Activated naive CD8-positive, alpha-beta T cell (primary cell): Measurements from ENCODE around the gene CCDC89.
A peak's percentile ranks its signal among the peaks of the same experiment; 100 is the strongest.

Source experiments
- H3K27ac Mint-ChIP-seq: one replicate; pipeline ENCODE4 v1.8.0; 2021; ENCODE audit warnings: mixed read lengths
- H3K27me3 Mint-ChIP-seq: one replicate; pipeline ENCODE4 v1.8.0; 2021; ENCODE audit warnings: mixed read lengths
- H3K36me3 Mint-ChIP-seq: one replicate; pipeline ENCODE4 v1.8.0; 2021; ENCODE audit warnings: mixed read lengths
- H3K4me1 Mint-ChIP-seq: one replicate; pipeline ENCODE4 v1.8.0; 2021; ENCODE audit warnings: low read depth, mixed read lengths
- H3K4me3 Mint-ChIP-seq: one replicate; pipeline ENCODE4 v1.8.0; 2021; ENCODE audit warnings: mild to moderate bottlenecking, mixed read lengths
- H3K9me3 Mint-ChIP-seq: one replicate; pipeline ENCODE4 v1.8.0; 2021; ENCODE audit warnings: low read depth, mixed read lengths

The CCDC89 gene

DNA sequence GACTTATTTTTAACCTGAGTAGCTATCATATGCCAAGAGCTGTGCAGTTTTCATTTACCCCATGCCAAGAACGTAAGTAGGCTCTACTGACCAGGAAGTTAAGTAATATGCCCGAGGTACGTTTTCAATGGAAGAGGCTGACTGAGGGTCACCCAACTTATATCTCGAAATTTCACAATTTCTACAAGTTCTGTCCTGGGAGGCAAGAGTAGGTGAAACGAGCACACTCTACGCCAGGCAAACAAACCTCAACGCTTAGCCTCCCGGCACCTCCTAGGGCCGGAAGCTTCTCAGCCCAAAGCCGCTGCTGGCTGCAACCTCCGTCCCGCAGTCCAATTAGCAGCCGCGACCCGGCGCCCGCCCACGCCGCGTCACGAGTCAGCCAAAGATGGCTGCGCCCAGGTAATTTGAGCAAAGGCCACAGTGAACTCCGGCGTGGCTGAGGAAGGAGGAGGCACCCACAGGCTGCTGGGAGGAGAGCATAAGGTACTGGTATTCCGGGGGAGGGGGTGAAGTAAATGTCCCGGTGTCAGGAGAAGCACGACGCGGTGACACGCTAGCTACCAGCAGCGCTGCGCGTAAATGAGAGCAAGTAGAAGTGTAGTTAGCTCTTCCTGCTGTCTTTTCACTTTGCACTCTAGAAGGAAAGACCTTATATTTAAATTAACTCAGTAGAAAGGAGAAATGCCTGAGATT, 38.2 kb downstream of the CCDC89 start, which contains the start of gene TMEM126A:
Gene TMEM126A, plus strand, starts transcription at position 364 of the 696 bp plus-strand sequence. CDS start 2,289 bp downstream, outside the sequence.
- peak within 1 kb of the TSS; percentile 96 for H3K27ac Mint-ChIP-seq
- peak within 1 kb of the TSS; percentile 96 for H3K4me3 Mint-ChIP-seq
- peaks cover 29% of the 10 kb centered on the region for H3K4me1 Mint-ChIP-seq
- peaks cover 2% of the 10 kb centered on the region for H3K36me3 Mint-ChIP-seq
- H3K27me3 Mint-ChIP-seq: peaks cover 11% of the 10 kb centered on the region
- no peaks in the 10 kb centered on the region for H3K9me3 Mint-ChIP-seq

- Mint-ChIP-seq H3K4me1 (peaks cover 25% of the 10 kb centered on the region), H3K9me3 (no peaks in the 10 kb centered on the region), H3K4me3 (peak overlapping the region; percentile 96), H3K27me3 (peaks cover 11% of the 10 kb centered on the region), H3K27ac (peak overlapping the region; percentile 96), H3K36me3 (no peaks in the 10 kb centered on the region)
Observed at GRCh38 chr11:85647078-85647477, 38.9 kb downstream of the CCDC89 start.

DNA sequence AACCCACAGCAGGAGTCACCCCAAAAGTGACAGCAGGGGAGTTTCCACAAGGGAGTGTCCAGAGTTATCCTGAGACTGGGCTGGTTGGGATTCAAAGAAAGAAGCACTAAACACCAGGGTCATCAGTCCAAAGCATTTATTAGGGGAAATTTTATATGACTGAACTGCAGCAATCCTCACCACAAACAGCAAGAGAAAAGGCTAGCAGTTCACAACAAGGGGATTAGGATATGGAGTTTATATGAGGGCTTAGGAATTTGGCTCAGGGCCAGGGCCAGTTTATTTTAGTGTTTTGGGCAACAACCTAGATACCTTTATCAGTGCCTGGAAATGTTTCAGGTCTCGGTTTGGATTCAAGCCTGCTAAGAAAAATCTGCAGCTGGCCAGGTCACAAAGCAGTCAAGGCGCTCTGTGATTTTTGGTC, 42.8 kb downstream of the CCDC89 start:
- peaks cover 6% of the 10 kb centered on the region for H3K4me1 Mint-ChIP-seq
- peaks cover 11% of the 10 kb centered on the region for H3K27me3 Mint-ChIP-seq
- H3K9me3 Mint-ChIP-seq: no peaks in the 10 kb centered on the region
- H3K4me3 Mint-ChIP-seq: no peak overlapping the region
- peaks cover 6% of the 10 kb centered on the region for H3K36me3 Mint-ChIP-seq
- H3K27ac Mint-ChIP-seq: no peak overlapping the region

GRCh38 chr11:85634747-85635146, 51.2 kb downstream of the CCDC89 start:
- peaks cover 6% of the 10 kb centered on the region for H3K36me3 Mint-ChIP-seq

More at GRCh38 chr11:85634747-85635146, 51.2 kb downstream of the CCDC89 start:
- Mint-ChIP-seq H3K4me1 (peaks cover 10% of the 10 kb centered on the region), H3K27me3 (no peaks in the 10 kb centered on the region), H3K27ac (no peak overlapping the region), H3K9me3 (no peaks in the 10 kb centered on the region), H3K4me3 (no peak overlapping the region)
